ENCODE results near the gene CNOT2.

Gene CNOT2

GRCh38 chr12:70244409-70244808, 1.2 kb downstream of the CNOT2 start:
- TF ChIP-seq POLR2AphosphoS5 (IDR thresholded peaks at IDR 0.05; ENCODE audit: low read depth, low read length) = no peak
- no peak for TF ChIP-seq SIN3A (IDR thresholded peaks at IDR 0.05; ENCODE audit: borderline replicate concordance, insufficient read depth, low read length)
- no peak; the same call in 1 of the 2 replicates for TF ChIP-seq TAF1 (IDR thresholded peaks at IDR 0.05; ENCODE audit: borderline replicate concordance, insufficient read depth, low read length)
- TF ChIP-seq FOXP2 (optimal IDR thresholded peaks at IDR 0.05; ENCODE audit: borderline replicate concordance, extremely low read depth, extremely low read length, insufficient read depth) = no peak
- no peak for TF ChIP-seq REST (IDR thresholded peaks at IDR 0.05; ENCODE audit: insufficient read depth in 1 of 2, low read depth in 2 of 2, low read length in 2 of 2)

- TF ChIP-seq TAF1 (IDR thresholded peaks at IDR 0.05; ENCODE audit: borderline replicate concordance, insufficient read depth, low read length) (no peak), FOXP2 (optimal IDR thresholded peaks at IDR 0.05; ENCODE audit: borderline replicate concordance, extremely low read depth, extremely low read length, insufficient read depth) (no peak), REST (IDR thresholded peaks at IDR 0.05; ENCODE audit: insufficient read depth in 1 of 2, low read depth in 2 of 2, low read length in 2 of 2) (no peak), SIN3A (IDR thresholded peaks at IDR 0.05; ENCODE audit: borderline replicate concordance, insufficient read depth, low read length) (no peak), POLR2AphosphoS5 (IDR thresholded peaks at IDR 0.05; ENCODE audit: low read depth, low read length) (no peak)
Measured at GRCh38 chr12:70245458-70245857, 2.2 kb downstream of the CNOT2 start.

GRCh38 chr12:70246580-70246979, 3.3 kb downstream of the CNOT2 start:
- no peak for TF ChIP-seq FOXP2 (optimal IDR thresholded peaks at IDR 0.05; ENCODE audit: borderline replicate concordance, extremely low read depth, extremely low read length, insufficient read depth)
- no peak for TF ChIP-seq TAF1 (IDR thresholded peaks at IDR 0.05; ENCODE audit: borderline replicate concordance, insufficient read depth, low read length)

GRCh38 chr12:70247653-70248199, 4.5 kb downstream of the CNOT2 start:
- TF ChIP-seq POLR2AphosphoS5 (IDR thresholded peaks at IDR 0.05; ENCODE audit: low read depth, low read length) = no peak
- TF ChIP-seq TAF1 (IDR thresholded peaks at IDR 0.05; ENCODE audit: borderline replicate concordance, insufficient read depth, low read length) = no peak
- no peak for TF ChIP-seq SIN3A (IDR thresholded peaks at IDR 0.05; ENCODE audit: borderline replicate concordance, insufficient read depth, low read length)
- no peak for TF ChIP-seq REST (IDR thresholded peaks at IDR 0.05; ENCODE audit: insufficient read depth in 1 of 2, low read depth in 2 of 2, low read length in 2 of 2)
- TF ChIP-seq FOXP2 (optimal IDR thresholded peaks at IDR 0.05; ENCODE audit: borderline replicate concordance, extremely low read depth, extremely low read length, insufficient read depth) = no peak

- TF ChIP-seq FOXP2 (optimal IDR thresholded peaks at IDR 0.05; ENCODE audit: borderline replicate concordance, extremely low read depth, extremely low read length, insufficient read depth) = no peak
- no peak for TF ChIP-seq TAF1 (IDR thresholded peaks at IDR 0.05; ENCODE audit: borderline replicate concordance, insufficient read depth, low read length)
- TF ChIP-seq SIN3A (IDR thresholded peaks at IDR 0.05; ENCODE audit: borderline replicate concordance, insufficient read depth, low read length) = no peak
- TF ChIP-seq POLR2AphosphoS5 (IDR thresholded peaks at IDR 0.05; ENCODE audit: low read depth, low read length) = no peak
- no peak for TF ChIP-seq REST (IDR thresholded peaks at IDR 0.05; ENCODE audit: insufficient read depth in 1 of 2, low read depth in 2 of 2, low read length in 2 of 2)
Measured at GRCh38 chr12:70248876-70249275, 5.6 kb downstream of the CNOT2 start.
